HG02623 (cell line): ENCODE results near the gene FSHR.

Experiments
- ATAC-seq: cut with Tn5 transposase; IDR thresholded peaks from one replicate; pipeline ENCODE4 v1.9.1; 2021; ENCODE audit warnings: moderate library complexity; ENCODE audit not compliant: unreplicated experiment

The FSHR gene

DNA sequence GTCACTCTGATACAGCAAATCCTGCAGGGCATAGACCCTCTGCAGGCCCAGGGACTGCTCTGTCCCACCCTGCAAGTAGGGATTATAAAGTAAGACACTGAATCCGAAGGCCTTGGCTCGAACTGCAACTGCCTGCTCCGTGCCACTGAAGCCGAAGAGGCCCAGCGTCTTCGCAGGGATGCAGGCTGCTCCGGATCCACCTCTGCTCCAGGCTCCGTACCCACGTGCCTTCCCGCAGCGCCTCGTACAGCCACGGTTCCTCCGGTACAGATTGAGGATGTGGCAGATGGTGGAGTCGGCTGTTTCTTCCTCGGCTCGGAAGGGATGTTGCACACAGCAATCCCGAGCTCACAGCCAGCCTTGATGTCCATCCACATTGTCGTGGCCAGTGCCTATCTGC, 238.4 kb downstream of the FSHR start:
- ATAC-seq, result no peak

DNA sequence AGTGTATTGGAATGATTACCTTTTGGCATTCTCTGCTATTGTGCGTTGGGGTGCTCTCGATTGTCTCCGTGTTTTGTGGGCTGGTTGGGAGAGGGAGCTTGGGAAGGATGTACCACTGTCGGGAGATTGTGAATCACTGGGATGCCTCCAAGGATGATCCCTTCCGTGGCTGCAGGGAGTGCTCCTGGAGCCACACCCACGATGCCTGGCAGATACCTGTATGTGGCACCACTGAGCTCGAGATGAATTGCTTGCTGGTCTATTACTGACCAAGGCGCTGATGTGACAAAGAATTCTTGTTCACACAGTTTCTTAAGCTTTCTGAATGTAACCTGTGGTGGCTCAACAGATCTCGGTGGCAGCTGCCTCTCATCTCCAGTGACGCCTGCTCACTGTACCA, 239.1 kb downstream of the FSHR start:
- ATAC-seq, result no peak

DNA sequence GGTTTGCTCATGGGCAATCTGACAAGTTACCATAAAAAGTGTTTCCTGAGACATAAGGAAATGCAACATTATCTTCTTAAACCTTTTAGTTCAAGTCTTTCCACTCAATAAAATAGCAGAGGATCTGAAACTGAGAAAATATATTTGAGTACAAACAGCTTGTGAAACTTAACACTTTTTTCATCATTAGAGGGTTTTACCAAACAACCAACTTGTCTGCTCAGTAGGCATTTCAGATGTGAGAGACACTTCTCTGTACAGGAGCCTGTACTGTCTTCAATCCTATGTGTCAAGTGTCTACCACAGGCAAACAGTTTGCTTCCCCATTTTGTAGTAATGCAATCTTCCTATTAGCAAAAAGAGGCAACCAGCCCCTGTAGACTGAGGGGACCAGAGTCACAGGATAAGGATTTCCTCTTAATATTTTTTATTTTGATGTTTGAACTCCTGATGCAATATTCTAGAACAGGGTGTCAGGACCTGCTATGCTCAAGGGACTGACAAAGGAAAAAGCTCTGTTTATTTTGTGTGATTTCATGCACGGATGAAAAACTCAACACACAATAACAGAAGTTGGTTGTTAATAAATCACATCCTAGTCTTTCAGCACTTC, 239.7 kb downstream of the FSHR start:
- peak; percentile 71 for ATAC-seq
